GM10248 (cell line): ENCODE results near the gene DGCR6L.
"Not testable (repeated sequence)": the region's sequence is repeated elsewhere in the genome, so short reads cannot be mapped to it uniquely, and the experiment has no call there.

Experiments used
- CTCF ChIA-PET: fragments of 300-600 bp; sonication (Branson Sonifier 250); formaldehyde crosslinking; extraction: SDS; loops from one replicate; lab custom pipeline; 2021; ENCODE audit warnings: antibody characterized with exemption; lab: Yijun Ruan, JAX
- POLR2A ChIA-PET: fragments of 350-650 bp; sonication (Branson Sonifier 250); formaldehyde crosslinking; extraction: SDS; loops from one replicate; lab custom pipeline; 2020; ENCODE audit warnings: antibody characterized with exemption; lab: Yijun Ruan, JAX
- DNase-seq: peaks from one replicate; pipeline ENCODE4 v3.0.0; 2012; ENCODE audit errors: extremely low spot score
- TF ChIP-seq, protein P1 (sequence below): IDR thresholded peaks from 2 replicates; pipeline ENCODE4 v1.5.1; 2012; ENCODE audit warnings: mild to moderate bottlenecking, low read depth; ENCODE audit errors: extremely low read depth, missing control alignments, control extremely low read depth

DGCR6L gene

DNA sequence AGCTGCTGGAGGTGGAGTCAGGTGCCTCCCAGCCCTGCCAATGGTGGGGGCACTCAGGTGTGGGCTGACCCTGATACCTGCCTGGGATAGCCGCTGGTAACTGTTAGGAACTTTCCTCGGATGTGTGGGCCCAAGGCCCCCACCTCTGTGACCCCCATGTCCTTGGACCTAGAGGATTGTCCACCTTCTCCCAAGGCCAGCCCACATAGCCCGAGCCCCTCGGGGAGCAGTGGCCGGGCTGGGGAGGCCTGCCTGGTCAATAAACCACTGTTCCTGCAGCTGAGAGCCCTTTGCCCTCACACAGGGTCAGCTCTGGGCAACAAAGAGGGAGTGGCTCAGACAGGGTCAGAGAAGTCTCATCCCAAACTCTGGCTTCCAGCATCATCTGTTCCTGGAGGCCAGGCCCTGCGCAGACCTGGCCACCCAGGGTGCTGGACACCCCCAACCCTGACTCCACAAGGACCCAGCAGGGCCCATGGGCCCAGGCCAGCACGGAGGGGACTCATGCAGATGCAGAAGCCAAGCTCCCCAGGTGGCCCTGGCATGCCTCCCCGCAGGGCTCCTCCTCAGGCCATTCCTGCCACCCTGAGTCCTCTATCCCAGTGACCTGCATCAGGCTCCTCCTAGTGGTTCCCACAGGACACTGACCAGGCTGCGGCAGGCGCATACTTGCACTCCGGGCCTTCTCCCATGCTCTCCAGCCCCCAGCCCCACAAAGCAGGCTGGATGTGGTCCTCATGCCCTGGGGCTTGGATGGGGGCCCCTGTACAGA is 6.4 kb downstream of the DGCR6L start:
- POLR2A ChIA-PET, DNase-seq, CTCF ChIA-PET: not testable (repeated sequence)

DNA sequence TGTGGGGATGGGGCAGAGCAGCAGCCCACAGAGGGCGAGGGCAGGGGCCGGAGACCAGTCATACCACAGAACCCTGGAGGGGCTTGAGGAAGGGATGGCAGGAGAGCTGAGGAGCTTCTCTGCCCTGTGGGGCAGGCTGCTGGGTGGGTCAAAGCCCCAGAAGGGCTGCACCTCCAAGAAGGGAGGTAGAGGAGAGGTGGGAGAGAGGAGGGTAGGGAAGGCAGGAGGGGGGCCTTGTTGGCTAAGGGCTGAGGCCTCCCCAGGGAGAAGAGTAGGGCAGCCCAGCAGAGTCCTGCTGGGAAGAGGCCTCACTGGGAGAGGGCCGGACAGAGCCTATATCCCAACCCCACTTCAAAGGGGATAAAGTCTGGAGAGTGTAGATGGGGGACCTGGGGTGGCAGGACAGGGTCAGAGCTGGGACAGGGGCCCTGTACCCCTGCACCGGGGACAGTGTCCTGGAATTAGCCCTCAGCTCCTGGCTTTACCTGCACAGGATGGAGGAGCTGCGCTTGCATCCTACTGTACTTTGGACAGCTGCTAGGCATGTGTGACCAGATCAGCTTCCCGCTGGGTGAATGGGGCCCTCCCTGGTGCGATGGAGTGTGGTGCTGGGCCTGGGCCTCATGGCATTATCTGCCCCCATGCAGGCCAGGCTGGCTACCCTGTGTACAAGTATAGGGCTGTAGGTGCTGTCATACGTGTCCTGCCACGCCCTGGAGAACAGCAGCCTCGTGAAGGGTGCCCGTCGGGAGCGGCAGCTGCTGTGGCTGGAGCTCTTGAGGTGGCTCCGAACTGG is 7.3 kb downstream of the DGCR6L start:
- DNase-seq: no peak
- CTCF ChIA-PET: no interaction called here
- TF ChIP-seq, protein P1, sequence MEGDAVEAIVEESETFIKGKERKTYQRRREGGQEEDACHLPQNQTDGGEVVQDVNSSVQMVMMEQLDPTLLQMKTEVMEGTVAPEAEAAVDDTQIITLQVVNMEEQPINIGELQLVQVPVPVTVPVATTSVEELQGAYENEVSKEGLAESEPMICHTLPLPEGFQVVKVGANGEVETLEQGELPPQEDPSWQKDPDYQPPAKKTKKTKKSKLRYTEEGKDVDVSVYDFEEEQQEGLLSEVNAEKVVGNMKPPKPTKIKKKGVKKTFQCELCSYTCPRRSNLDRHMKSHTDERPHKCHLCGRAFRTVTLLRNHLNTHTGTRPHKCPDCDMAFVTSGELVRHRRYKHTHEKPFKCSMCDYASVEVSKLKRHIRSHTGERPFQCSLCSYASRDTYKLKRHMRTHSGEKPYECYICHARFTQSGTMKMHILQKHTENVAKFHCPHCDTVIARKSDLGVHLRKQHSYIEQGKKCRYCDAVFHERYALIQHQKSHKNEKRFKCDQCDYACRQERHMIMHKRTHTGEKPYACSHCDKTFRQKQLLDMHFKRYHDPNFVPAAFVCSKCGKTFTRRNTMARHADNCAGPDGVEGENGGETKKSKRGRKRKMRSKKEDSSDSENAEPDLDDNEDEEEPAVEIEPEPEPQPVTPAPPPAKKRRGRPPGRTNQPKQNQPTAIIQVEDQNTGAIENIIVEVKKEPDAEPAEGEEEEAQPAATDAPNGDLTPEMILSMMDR: no peak
- POLR2A ChIA-PET: no interaction called here

- POLR2A ChIA-PET, DNase-seq, CTCF ChIA-PET: not testable (repeated sequence)
Measured at GRCh38 chr22:20311249-20312062, 8.4 kb downstream of the DGCR6L start.

GRCh38 chr22:20310773-20311172 is 9.1 kb downstream of the DGCR6L start:
- POLR2A ChIA-PET: not testable (repeated sequence)

DNA sequence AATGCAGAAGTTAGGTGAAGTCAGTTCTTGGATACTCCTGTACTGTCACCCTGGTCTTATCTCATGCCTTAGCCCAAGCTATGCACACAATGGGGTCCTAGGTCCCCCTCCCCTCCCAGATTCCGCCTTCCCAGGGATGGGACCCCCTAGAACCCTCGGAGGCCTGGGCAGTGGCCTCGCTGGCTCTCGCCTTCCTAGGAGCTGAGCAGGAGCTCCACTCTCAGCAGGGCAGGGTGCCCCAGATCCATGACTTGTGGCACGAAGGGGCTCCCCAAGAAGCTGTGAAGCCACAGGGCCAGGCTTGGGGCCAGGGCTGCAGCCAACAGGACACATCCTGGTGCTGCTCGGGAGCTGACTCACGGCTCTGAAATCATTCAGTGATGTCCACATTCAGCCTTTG is 9.7 kb downstream of the DGCR6L start:
- CTCF ChIA-PET, DNase-seq, POLR2A ChIA-PET: not testable (repeated sequence)

More at GRCh38 chr22:20310773-20311172, 9.1 kb downstream of the DGCR6L start:
- DNase-seq, CTCF ChIA-PET: not testable (repeated sequence)

GRCh38 chr22:20308806-20309650 is 10.8 kb downstream of the DGCR6L start:
- CTCF ChIA-PET, DNase-seq, POLR2A ChIA-PET: not testable (repeated sequence)

DNA sequence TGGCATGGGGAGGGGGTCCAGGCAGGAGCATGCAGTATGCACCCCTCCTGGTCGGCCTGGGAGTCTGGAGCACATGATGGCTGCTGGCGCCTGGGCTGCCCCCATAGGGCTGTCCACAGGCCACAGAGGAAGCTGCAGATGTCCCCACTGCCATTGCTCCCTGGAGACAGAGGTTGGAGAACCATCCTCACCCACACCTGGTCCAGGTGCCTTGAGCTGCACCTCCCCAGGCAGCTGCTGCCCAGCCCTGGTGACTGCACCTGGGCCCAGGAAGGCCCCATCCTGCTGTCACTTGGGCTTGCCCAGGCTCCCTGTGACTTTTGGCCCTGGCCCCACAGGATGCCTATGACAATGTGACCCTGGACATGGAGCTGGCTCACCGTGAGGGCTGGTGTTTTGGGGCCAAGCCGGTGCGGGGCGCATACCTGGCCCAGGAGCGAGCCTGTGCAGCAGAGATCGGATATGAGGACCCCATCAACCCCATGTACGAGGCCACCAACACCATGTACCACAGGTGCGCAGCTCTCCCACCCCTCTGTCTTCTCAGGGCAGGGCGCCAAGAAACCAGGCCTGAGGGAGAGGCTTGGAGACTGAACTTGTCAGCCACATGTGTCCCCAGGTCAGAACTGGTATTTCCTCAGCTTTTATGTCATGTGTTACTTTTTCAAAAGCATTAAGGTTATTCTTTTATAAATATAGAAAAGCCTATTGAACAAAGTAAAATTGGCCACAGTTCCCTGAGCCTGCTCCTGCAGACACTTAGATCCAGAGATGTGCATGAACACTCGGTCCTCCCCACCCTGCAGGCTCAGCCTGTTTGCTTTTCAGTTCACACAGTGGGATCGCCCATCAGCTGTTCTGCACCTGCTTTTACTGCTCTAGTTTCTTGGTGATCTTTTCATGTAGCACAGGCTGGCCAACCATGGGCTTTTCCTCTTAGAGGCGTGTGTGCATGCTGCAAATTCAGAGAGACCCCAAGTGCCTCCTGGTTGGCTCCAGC is 12.1 kb downstream of the DGCR6L start:
- CTCF ChIA-PET, DNase-seq, POLR2A ChIA-PET: not testable (repeated sequence)

- POLR2A ChIA-PET, CTCF ChIA-PET, DNase-seq: not testable (repeated sequence)
Measured at GRCh38 chr22:20306646-20307447, 13.0 kb downstream of the DGCR6L start.

DNA sequence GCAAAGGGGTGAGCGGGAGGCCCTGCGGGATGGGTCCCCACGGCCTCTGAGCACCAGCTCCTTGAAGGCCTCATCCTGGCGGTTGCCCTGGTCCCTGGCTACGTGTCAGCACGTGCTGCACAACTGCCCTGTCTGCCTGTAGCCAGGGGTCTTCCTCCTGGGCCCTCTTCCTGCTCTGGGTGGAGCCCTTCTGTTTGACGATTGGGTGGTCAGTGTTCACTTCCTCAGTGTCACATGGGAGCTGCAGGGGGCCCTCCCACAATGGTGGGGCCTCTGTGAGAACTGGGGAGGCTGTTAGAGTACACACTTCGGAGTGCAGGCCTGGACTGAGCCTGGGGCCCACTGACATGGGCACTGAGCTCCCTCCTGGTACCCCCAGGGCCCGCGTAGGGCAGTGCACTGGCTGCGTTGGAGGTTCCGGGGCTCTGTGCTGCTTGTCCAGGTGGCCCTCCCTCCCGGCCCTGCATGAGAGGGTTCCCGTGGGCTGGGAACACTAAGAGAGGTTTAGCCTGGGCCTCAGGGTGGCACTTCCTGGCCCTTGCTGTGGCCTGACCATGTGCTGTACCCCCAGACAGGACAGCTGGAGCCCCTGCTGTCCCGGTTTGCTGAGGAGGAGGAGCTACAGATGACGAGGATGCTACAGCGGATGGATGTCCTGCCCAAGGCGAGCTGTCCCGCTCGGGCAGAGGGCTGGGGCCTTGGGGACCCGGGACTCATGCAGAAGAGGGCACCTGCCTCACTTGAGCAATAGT is 13.8 kb downstream of the DGCR6L start:
- POLR2A ChIA-PET: no interaction called here
- no peak for DNase-seq
- TF ChIP-seq, protein P1: no peak
- CTCF ChIA-PET: no interaction called here

DNA sequence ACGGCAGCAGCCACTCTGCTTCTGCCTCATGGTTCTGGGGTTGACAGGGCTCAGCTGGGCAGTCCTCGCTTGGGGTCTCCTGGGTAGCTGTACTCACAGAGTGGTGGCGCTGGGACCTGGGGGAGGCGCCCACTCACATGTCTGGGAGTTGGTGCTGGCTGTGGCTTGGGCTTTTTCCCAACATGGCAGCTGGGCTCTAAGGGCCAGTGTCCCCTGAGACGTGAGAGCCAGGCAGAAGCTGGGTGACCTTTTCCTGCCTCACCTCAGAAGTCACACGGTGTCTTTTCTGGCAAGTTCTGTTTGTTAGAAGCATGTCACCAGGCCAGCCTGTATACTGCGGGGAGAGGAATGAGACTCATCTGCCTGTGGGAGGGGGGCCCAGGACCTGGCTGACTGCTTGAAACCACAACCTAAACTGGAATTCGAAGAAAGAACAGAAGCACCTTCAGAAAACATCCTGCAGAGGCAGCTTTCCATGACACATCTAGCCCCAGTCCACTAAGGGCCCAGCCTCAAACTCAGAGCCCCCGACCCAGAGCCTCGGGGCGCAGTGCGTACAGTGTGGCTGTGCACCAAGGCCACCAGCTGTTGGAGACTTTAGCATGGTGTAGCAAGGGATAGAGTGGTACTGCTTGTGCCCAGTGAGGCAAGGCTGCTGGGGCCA is 14.5 kb downstream of the DGCR6L start:
- CTCF ChIA-PET, DNase-seq, POLR2A ChIA-PET: not testable (repeated sequence)
